Measurements from ENCODE around the gene IL13RA1. TPM values are rescaled to one million over a fixed set of nuclear protein-coding genes. Genes with fewer than 3 reads are reported as not detected.

The IL13RA1 gene
- total RNA-seq, 4 donors from 2014 or later = 44.9 to 77.8 (median 71.0) TPM

DNA sequence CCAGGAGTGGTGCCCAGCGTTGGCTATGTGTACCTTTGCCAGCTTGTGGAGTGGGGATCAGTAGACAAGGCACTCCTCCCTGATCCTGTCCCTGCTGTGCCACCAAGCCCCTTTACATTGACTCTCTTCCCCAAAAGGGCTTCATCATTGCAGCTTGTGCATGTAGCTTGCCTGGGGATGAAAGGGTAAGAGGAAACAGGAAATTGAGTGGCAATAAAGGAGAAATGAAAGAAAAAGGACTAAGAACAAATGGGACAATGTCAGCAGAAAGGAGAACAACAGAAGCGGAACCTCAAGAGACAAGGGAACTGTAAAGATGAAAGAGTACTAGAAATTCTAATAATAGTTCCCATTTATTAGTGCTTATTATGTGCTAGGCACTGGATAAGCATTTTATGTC lies 8.7 kb upstream of the IL13RA1 start:
- no peak for ATAC-seq (ENCODE audit: low FRiP score)
- TF ChIP-seq, protein P1, sequence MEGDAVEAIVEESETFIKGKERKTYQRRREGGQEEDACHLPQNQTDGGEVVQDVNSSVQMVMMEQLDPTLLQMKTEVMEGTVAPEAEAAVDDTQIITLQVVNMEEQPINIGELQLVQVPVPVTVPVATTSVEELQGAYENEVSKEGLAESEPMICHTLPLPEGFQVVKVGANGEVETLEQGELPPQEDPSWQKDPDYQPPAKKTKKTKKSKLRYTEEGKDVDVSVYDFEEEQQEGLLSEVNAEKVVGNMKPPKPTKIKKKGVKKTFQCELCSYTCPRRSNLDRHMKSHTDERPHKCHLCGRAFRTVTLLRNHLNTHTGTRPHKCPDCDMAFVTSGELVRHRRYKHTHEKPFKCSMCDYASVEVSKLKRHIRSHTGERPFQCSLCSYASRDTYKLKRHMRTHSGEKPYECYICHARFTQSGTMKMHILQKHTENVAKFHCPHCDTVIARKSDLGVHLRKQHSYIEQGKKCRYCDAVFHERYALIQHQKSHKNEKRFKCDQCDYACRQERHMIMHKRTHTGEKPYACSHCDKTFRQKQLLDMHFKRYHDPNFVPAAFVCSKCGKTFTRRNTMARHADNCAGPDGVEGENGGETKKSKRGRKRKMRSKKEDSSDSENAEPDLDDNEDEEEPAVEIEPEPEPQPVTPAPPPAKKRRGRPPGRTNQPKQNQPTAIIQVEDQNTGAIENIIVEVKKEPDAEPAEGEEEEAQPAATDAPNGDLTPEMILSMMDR (IDR thresholded peaks at IDR 0.05) = no peak

DNA sequence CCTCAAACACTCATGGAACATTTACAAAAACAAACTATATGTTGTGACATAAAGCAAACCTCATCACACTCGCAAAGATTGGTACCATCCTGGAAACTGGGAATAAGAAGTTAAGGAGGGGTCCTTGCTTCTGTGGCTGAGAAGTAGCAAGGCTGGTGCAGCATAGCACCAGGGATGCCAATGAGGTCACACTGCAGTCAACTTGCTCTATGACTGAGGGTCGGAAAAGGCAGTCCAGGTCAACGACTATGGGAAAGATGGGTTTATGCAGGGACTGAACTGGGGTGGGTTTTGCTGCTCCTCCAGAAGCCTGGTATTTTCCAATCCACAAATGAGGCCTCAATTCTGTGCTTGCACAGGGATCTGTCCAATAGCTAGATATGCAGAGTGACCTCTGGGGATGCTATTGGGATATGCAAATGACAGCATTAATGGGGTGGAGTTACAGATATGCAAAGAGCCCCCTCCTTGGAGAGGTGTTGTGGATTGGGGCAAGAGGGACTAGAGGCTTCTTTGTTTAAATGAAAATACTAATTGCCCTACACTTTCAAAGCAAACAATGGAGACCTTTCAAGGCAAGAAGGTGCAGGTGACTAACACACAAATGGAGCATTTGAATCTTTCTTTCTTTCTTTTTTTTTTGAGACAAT lies 7.2 kb upstream of the IL13RA1 start:
- TF ChIP-seq, protein P1 (IDR thresholded peaks at IDR 0.05) = no peak
- DNase-seq (ENCODE audit: low spot score) (no peak), ATAC-seq (ENCODE audit: low FRiP score) (no peak)

More for the DNA sequence above, 8.7 kb upstream of the IL13RA1 start:
- DNase-seq (ENCODE audit: low spot score) = no peak

DNA sequence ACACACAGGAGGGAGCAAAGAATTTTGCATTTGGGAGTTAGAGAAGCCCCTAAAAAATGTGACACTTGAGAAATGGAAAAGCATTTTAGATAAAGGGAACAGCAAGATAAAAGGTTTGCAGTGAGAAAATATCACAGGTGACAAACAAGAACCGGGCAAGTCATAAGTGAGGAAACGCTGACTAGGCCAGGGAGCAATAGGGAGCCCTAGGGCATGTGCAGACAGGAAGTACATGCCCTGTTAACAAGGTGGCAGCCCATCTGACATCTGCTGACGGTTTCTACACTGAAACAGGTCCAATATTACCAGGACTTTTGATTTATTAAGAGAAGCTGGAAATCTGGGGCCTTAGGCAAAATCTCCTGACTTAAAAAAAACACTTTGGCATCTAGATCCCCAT lies 4.0 kb upstream of the IL13RA1 start:
- ATAC-seq (ENCODE audit: low FRiP score) (no peak), DNase-seq (ENCODE audit: low spot score) (no peak)
- TF ChIP-seq, protein P1 (IDR thresholded peaks at IDR 0.05) = no peak

DNA sequence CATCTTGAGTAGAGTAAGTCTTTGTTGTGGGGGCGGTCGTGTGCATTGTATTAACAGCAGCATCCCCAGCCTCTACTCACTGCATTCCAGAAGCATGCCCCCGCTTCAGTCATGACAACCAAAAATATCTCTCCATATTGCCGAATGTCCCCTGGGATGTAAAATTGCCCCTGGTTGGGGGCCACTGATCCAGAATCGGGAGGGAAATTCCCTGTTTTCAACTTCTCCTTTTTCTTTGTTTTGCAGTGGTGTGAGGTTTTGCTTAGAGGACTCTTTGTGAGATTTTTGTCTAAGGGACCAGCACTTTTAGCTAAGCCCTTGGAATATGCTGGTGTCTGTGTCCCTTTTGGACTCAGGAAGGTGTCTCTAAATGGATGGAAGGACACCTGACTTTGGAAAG lies 3.0 kb upstream of the IL13RA1 start:
- ATAC-seq (ENCODE audit: low FRiP score) = no peak
- TF ChIP-seq, protein P1 (IDR thresholded peaks at IDR 0.05) = no peak

DNA sequence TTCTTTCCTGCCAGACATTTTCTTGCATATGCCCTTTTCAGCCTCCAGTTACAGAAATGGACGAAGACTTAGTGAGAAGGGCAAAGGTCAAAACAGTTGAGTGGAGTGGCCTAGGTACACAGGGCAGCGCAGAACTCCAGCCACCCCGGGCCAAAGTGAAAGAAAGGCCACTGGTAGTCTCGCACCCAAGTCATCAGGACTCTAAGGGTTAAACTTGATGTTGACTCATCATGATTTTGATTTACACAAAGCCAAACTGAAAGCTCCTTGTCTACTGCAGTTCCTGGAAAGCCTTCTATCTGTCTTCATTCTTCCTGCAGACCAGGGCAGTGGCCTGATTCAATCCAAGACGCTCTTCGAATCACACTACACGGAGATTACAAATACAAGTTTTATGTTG lies 2.6 kb upstream of the IL13RA1 start:
- TF ChIP-seq, protein P1 (IDR thresholded peaks at IDR 0.05) = no peak
- DNase-seq (ENCODE audit: low spot score) (no peak), ATAC-seq (ENCODE audit: low FRiP score) (no peak)

More for the DNA sequence above, 3.0 kb upstream of the IL13RA1 start:
- no peak for DNase-seq (ENCODE audit: low spot score)

DNA sequence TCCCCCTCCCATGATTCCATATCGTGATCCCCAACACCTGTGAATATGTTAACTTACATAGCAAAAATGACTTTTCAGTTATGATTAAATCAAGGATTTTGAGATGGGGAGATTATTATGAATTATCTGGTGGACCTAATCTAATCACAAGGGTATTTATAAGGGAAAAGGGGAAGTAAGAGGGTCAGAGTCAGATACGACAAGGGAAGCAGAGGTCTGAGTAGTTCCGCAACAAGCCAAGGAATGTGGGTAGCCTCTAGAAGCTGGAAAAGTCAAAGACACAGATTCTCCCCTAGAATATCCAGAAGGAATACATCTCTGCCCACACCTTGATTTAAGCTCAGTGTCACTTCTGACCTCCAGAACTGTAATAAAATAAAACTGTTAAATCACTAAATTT lies 1.0 kb upstream of the IL13RA1 start:
- no peak for ATAC-seq (ENCODE audit: low FRiP score)
- DNase-seq (ENCODE audit: low spot score) = no peak
- TF ChIP-seq, protein P1 (IDR thresholded peaks at IDR 0.05) = no peak

DNA sequence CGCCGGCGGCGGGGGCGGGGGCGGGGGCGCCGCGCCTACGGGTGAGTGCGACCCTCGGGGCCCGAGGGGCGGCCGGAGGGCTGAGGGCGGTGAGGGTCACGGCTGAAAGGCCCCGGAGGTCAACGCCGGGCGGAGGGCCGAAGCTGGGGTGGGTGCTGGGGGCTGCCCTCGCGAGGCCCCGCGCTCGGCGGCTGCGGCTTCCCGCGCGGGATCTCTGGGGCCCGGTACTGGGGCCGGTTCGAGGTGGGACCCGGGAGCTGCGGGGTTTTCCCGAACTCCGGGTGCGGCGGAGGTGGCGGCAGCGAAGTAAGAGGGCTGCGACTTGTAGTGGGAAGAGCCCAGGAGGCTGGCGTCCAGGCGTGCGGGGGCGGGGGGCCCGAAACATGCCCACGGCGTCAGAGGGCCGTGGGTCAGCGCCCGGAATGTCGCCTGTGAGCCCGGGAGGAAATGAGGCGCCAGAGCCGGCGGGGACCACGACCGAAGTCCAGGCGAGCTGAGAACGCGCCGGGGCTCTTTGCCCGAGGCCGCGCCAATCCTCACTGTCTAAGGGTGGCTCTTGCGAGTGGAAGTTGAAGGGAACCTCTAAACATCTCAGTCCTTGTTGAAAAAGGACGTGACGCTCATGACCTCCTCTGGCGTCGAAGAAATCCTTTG lies 407 bp downstream of the IL13RA1 start:
- TF ChIP-seq, protein P1 (IDR thresholded peaks at IDR 0.05) = no peak
- ATAC-seq (ENCODE audit: low FRiP score) (peak; percentile 21), DNase-seq (ENCODE audit: low spot score) (no peak)
